H1 (cell line): ENCODE data around the gene RCAN2. TPM values are rescaled to one million over a fixed set of nuclear protein-coding genes. Genes with fewer than 3 reads are reported as not detected.

Experiments
- CTCF ChIA-PET: fragments of 300-600 bp; sonication (Branson Sonifier 250); formaldehyde crosslinking; loops from one replicate; lab custom pipeline; 2021; ENCODE audit not compliant: partially characterized antibody; lab: Charles Lee
- POLR2A ChIA-PET: fragments of 300-600 bp; sonication (Branson Sonifier 250); formaldehyde crosslinking; loops from one replicate; lab custom pipeline; 2021; ENCODE audit warnings: inconsistent platforms; ENCODE audit not compliant: partially characterized antibody; lab: Charles Lee
- DNase-seq, 2 experiments: peaks; one replicate each; pipeline versions ENCODE4 v3.0.0 to v3.0.0-alpha.2; 2010 to 2022; ENCODE audit warnings: low spot score in 2 of 2, low read depth in 1 of 2, mixed read lengths in 1 of 2
- FAIRE-seq: peaks from 2 replicates; lab custom pipeline; 2011; peaks lifted over from hg19 to GRCh38; lab: Jason Lieb, UNC
- H2AFZ ChIP-seq: 2 replicates; pipeline ENCODE4 v1.8.1; 2012; ENCODE audit warnings: low read length, inconsistent platforms
- H2AK5ac ChIP-seq: 2 replicates; pipeline ENCODE4 v1.6.1; 2013; ENCODE audit warnings: low read depth, low read length
- H2BK120ac ChIP-seq: replicated peaks from 2 replicates; pipeline ENCODE3; 2013; ENCODE audit warnings: low read depth, low read length, inconsistent platforms
- H2BK12ac ChIP-seq: 2 replicates; pipeline ENCODE4 v1.6.1; 2013; ENCODE audit warnings: low read depth, low read length
- H2BK15ac ChIP-seq: 2 replicates; pipeline ENCODE4 v1.6.1; 2013; ENCODE audit warnings: low read length
- H2BK20ac ChIP-seq: 2 replicates; pipeline ENCODE4 v1.6.1; 2013; ENCODE audit warnings: low read length
- H2BK5ac ChIP-seq: 2 replicates; pipeline ENCODE4 v1.6.1; 2013; ENCODE audit warnings: low read depth, low read length
- H3K14ac ChIP-seq: 2 replicates; pipeline ENCODE4 v1.6.1; 2013; ENCODE audit warnings: inconsistent platforms; ENCODE audit not compliant: insufficient read length
- H3K18ac ChIP-seq: 2 replicates; pipeline ENCODE4 v1.6.1; 2013; ENCODE audit warnings: low read length; ENCODE audit errors: extremely low read depth
- H3K23ac ChIP-seq: 2 replicates; pipeline ENCODE4 v1.6.1; 2013; ENCODE audit warnings: inconsistent platforms; ENCODE audit not compliant: insufficient read length
- H3K23me2 ChIP-seq: 2 replicates; pipeline ENCODE4 v1.6.1; 2013; ENCODE audit warnings: low read depth, low read length
- H3K27ac ChIP-seq: 2 replicates; pipeline ENCODE4 v1.6.1; 2011; ENCODE audit warnings: low read depth, low read length, inconsistent platforms
- H3K27me3 ChIP-seq, 4 experiments: replicated peaks in 1 of 4; 1 replicate in 1 of 4; 2 replicates in 3 of 4; pipeline versions ENCODE4 v1.6.1 to v1.8.1; 2011 to 2013; ENCODE audit warnings: low read length in 3 of 4, mild to moderate bottlenecking in 3 of 4, inconsistent platforms in 2 of 4, mixed read lengths in 2 of 4, moderate library complexity in 1 of 4; ENCODE audit not compliant: control insufficient read depth in 3 of 4, insufficient read depth in 3 of 4; ENCODE audit errors: extremely low read depth in 1 of 4
- H3K36me3 ChIP-seq, 4 experiments: 2 replicates each; pipeline versions ENCODE4 v1.6.1 to v1.8.1; 2011 to 2013; ENCODE audit warnings: mild to moderate bottlenecking in 4 of 4, low read length in 3 of 4, moderate library complexity in 2 of 4, control low read depth in 1 of 4, inconsistent platforms in 1 of 4; ENCODE audit not compliant: insufficient read depth in 4 of 4, control insufficient read depth in 2 of 4
- H3K4ac ChIP-seq: replicated peaks from 2 replicates; pipeline ENCODE3; 2013; ENCODE audit warnings: low read length, low read depth, mixed read lengths, inconsistent platforms; ENCODE audit not compliant: insufficient read length
- H3K4me1 ChIP-seq, 4 experiments: replicated peaks in 1 of 4; 1 replicate in 1 of 4; 2 replicates in 3 of 4; pipeline versions ENCODE4 v1.6.1 to v1.8.1; 2011 to 2013; ENCODE audit warnings: low read length in 3 of 4, inconsistent platforms in 2 of 4, mixed read lengths in 1 of 4; ENCODE audit not compliant: insufficient read depth in 4 of 4, control insufficient read depth in 3 of 4
- H3K4me2 ChIP-seq, 2 experiments: 2 replicates each; pipeline versions ENCODE4 v1.6.1 to v1.8.1; 2011 to 2013; ENCODE audit warnings: low read depth in 2 of 2, low read length in 2 of 2, control low read depth in 1 of 2, inconsistent platforms in 1 of 2, mild to moderate bottlenecking in 1 of 2; ENCODE audit not compliant: insufficient read depth in 1 of 2
- H3K4me3 ChIP-seq, 4 experiments: fragments of 200-600, 300-600 bp in 1 of 4; sonication (generic), shearing (Covaris generic), sonication (Bioruptor Twin) in 1 of 4; 2 replicates each; pipeline versions ENCODE4 v1.5.1 to v1.8.1; 2011 to 2016; ENCODE audit warnings: low read length in 4 of 4, low read depth in 3 of 4, control low read depth in 2 of 4, inconsistent platforms in 2 of 4, mild to moderate bottlenecking in 2 of 4, mixed read lengths in 1 of 4, moderate library complexity in 1 of 4; ENCODE audit not compliant: insufficient read depth in 2 of 4; ENCODE audit errors: extremely low read depth in 1 of 4
- H3K56ac ChIP-seq: replicated peaks from 2 replicates; pipeline ENCODE3; 2013; ENCODE audit warnings: low read depth, mild to moderate bottlenecking, mixed read lengths, low read length, inconsistent platforms; ENCODE audit not compliant: insufficient read length
- H3K79me1 ChIP-seq: 2 replicates; pipeline ENCODE4 v1.6.1; 2013; ENCODE audit warnings: low read depth, low read length, control low read depth
- H3K79me2 ChIP-seq, 2 experiments: 2 replicates each; pipeline versions ENCODE4 v1.6.1 to v1.8.1; 2012 to 2013; ENCODE audit warnings: low read length in 2 of 2, mild to moderate bottlenecking in 2 of 2, inconsistent platforms in 1 of 2; ENCODE audit not compliant: insufficient read depth in 2 of 2, control insufficient read depth in 1 of 2
- H3K9ac ChIP-seq, 4 experiments: replicated peaks in 1 of 4; 1 replicate in 1 of 4; 2 replicates in 3 of 4; pipeline versions ENCODE4 v1.6.1 to v1.8.1; 2011 to 2013; ENCODE audit warnings: low read depth in 3 of 4, low read length in 3 of 4, control low read depth in 2 of 4, mild to moderate bottlenecking in 2 of 4, moderate library complexity in 2 of 4, inconsistent platforms in 1 of 4; ENCODE audit errors: extremely low read depth in 1 of 4
- H3K9me3 ChIP-seq, 2 experiments: 2 replicates each; pipeline versions ENCODE4 v1.6.1 to v1.8.1; 2012 to 2013; ENCODE audit warnings: mild to moderate bottlenecking in 2 of 2, moderate library complexity in 2 of 2, control low read depth in 1 of 2, inconsistent platforms in 1 of 2, low read depth in 1 of 2, low read length in 1 of 2, mixed read lengths in 1 of 2; ENCODE audit not compliant: insufficient read depth in 2 of 2
- H4K20me1 ChIP-seq, 2 experiments: replicated peaks in 1 of 2; 2 replicates each; pipeline versions ENCODE3 to v1.8.1; 2011 to 2013; ENCODE audit warnings: inconsistent platforms in 2 of 2, low read length in 2 of 2, mild to moderate bottlenecking in 1 of 2; ENCODE audit not compliant: insufficient read depth in 2 of 2, control insufficient read depth in 1 of 2
- H4K5ac ChIP-seq: 2 replicates; pipeline ENCODE4 v1.6.1; 2013; ENCODE audit warnings: low read length, low read depth, mixed read lengths, inconsistent platforms; ENCODE audit not compliant: insufficient read length
- H4K8ac ChIP-seq: 2 replicates; pipeline ENCODE4 v1.8.0; 2013; ENCODE audit warnings: mild to moderate bottlenecking, moderate library complexity, low read length, inconsistent platforms; ENCODE audit not compliant: insufficient read depth; ENCODE audit errors: extremely low read depth
- H4K91ac ChIP-seq: replicated peaks from 2 replicates; pipeline ENCODE3; 2013; ENCODE audit warnings: low read length, mixed read lengths, inconsistent platforms; ENCODE audit not compliant: insufficient read length
- ASH2L ChIP-seq: fragments of 200-600, 300-600 bp; sonication (generic); IDR thresholded peaks from one replicate; pipeline ENCODE4 v1.7.1; 2017; ENCODE audit warnings: low read length
- CHD2 ChIP-seq: IDR thresholded peaks from 2 replicates; pipeline ENCODE4 v1.6.1; 2012; ENCODE audit warnings: low read length, improper control_type of control experiment
- GTF2F1 ChIP-seq: IDR thresholded peaks from 2 replicates; pipeline ENCODE4 v1.6.1; 2012; ENCODE audit warnings: low read depth, low read length, improper control_type of control experiment, borderline replicate concordance
- HDAC2 ChIP-seq, 2 experiments: fragments of 300-600 bp in 1 of 2; sonication (generic) in 1 of 2; IDR thresholded peaks; 2 replicates each; pipeline ENCODE4 v1.6.1; 2011 to 2012; ENCODE audit warnings: low read depth in 2 of 2, low read length in 2 of 2, mild to moderate bottlenecking in 2 of 2, moderate library complexity in 2 of 2, borderline replicate concordance in 1 of 2, inconsistent platforms in 1 of 2
- RFX5 ChIP-seq: IDR thresholded peaks from 2 replicates; pipeline ENCODE4 v1.6.1; 2011; ENCODE audit warnings: low read depth, low read length, improper control_type of control experiment, borderline replicate concordance
- RXRA ChIP-seq: IDR thresholded peaks from 2 replicates; pipeline ENCODE4 v1.6.1; 2011; ENCODE audit warnings: low read depth, mild to moderate bottlenecking, low read length, moderate library complexity; ENCODE audit not compliant: insufficient read depth
- WGBS, 2 experiments: shearing (Covaris generic) in 1 of 2; methylation state at CpG; one replicate each; pipeline versions ENCODE4 v1.1.6 to v1.1.7; 2013 to 2015; ENCODE audit warnings: low lambda C conversion rate in 2 of 2, mixed read lengths in 2 of 2, inconsistent platforms in 1 of 2, low coverage in 1 of 2, missing lambda C conversion rate in 1 of 2; ENCODE audit not compliant: insufficient replicate concordance in 2 of 2, insufficient coverage in 1 of 2, insufficient read length in 1 of 2; ENCODE audit errors: extremely low coverage in 1 of 2, missing lambda C conversion rate in 1 of 2; 5-methylcytosine and 5-hydroxymethylcytosine counted together
- polyA plus RNA-seq, 7 experiments: library from polyadenylated mRNA; depleted of rRNA in 3 of 7; stranded (reverse) in 5 of 7; unstranded in 2 of 7; fragments of >200 nt in 5 of 7; fragments of 200-250 nt in 2 of 7; gene quantifications; 1 replicate in 5 of 7; 2 replicates in 1 of 7; 4 replicates in 1 of 7; pipeline versions ENCODE4 v1.2.1 to v1.2.3, GENCODE V29; 2011 to 2013; ENCODE audit warnings: missing spikeins in 2 of 7, mixed read lengths in 2 of 7
- total RNA-seq: library from RNA; stranded (reverse); fragmentation: NEBNext Ultra II Directional; extraction: Animal tissue kit (Norgen Biotek cat#: 25700); gene quantifications from 2 replicates; pipeline ENCODE4 v1.2.1, GENCODE V29; 2021

Gene RCAN2
- total and polyA plus RNA-seq, 2 of the 8 experiments (the other 6 are each of a cell fraction or from before 2014, with no cell fraction given), result 5.0 to 8.5 TPM

- Histone ChIP-seq H3K27ac (no peak overlapping the region), H2AK5ac (no peak overlapping the region), H2BK120ac (no peak overlapping the region), H2AFZ (no peak overlapping the region), H2BK15ac (no peak overlapping the region), H3K4me3 (no peak overlapping the region), H3K36me3 (no peaks in the 10 kb centered on the region), H2BK5ac (no peak overlapping the region), H3K23ac (no peak overlapping the region), H3K79me1 (no peaks in the 10 kb centered on the region; the same call in 1 of the 2 replicates), H4K20me1 (no peaks in the 10 kb centered on the region), H4K8ac (no peak overlapping the region), H3K79me2 (no peaks in the 10 kb centered on the region), H3K4me2 (no peak overlapping the region), H4K5ac (no peak overlapping the region), H3K23me2 (no peaks in the 10 kb centered on the region), H2BK20ac (no peak overlapping the region), H2BK12ac (no peak overlapping the region), H3K14ac (no peak overlapping the region), H3K27me3 (no peaks in the 10 kb centered on the region), H3K9ac (no peak overlapping the region), H3K56ac (no peak overlapping the region), H3K4ac (no peak overlapping the region), H3K4me1 (no peaks in the 10 kb centered on the region), H4K91ac (no peak overlapping the region), H3K9me3 (no peaks in the 10 kb centered on the region), H3K18ac (no peak overlapping the region)
- ChIA-PET POLR2A (no interaction called here), CTCF (interaction anchor here (0.6 to 1.5 kb wide), 6 partner anchors 9 to 1721 kb away, joined by 3 to 5 read pairs (median 3); no protein-coding TSS in a partner anchor)
- no peak for DNase-seq
- WGBS, 2 experiments, result 84% methylated on average over 5 of the region's 5 CpGs; no CpG with 5 or more reads in 1 of the 2 experiments
- no peak for FAIRE-seq
- TF ChIP-seq RXRA, result no peak
- no peak for TF ChIP-seq HDAC2 (IDR thresholded peaks at IDR 0.05; ENCODE audit: borderline replicate concordance in 1 of 2, low read depth in 2 of 2, low read length in 2 of 2)
- TF ChIP-seq GTF2F1, result no peak
- no peak for TF ChIP-seq ASH2L
- TF ChIP-seq RFX5, result no peak
- no peak for TF ChIP-seq CHD2
These were observed 221.6 kb downstream of the RCAN2 start for GRCh38 chr6:46269447-46270229.
